KMS-11 (cell line): ENCODE results near the gene IGFLR1.

Source experiments
- H2AFZ ChIP-seq: fragments of 200-600 bp; sonication (generic); 2 replicates; pipeline ENCODE4 v1.6.1; 2016; ENCODE audit warnings: antibody characterized with exemption, mixed run types, low read depth
- H3K27ac ChIP-seq: fragments of 200-600 bp; sonication (generic); 2 replicates; pipeline ENCODE4 v1.6.1; 2016; ENCODE audit warnings: mild to moderate bottlenecking, mixed run types
- H3K27me3 ChIP-seq: fragments of 200-600 bp; sonication (generic); 2 replicates; pipeline ENCODE4 v1.6.1; 2017; ENCODE audit warnings: mild to moderate bottlenecking, low read depth, mixed run types, moderate library complexity; ENCODE audit not compliant: insufficient read depth
- H3K36me3 ChIP-seq: fragments of 200-600 bp; sonication (generic); 2 replicates; pipeline ENCODE4 v1.6.1; 2017; ENCODE audit warnings: mild to moderate bottlenecking, mixed run types; ENCODE audit not compliant: insufficient read depth
- H3K4me1 ChIP-seq: fragments of 200-600 bp; sonication (generic); 2 replicates; pipeline ENCODE4 v1.6.1; 2016; ENCODE audit warnings: mild to moderate bottlenecking, low read depth, mixed run types; ENCODE audit not compliant: poor library complexity, severe bottlenecking
- H3K4me2 ChIP-seq: fragments of 200-600 bp; sonication (generic); 2 replicates; pipeline ENCODE4 v1.7.0; 2016; ENCODE audit warnings: mild to moderate bottlenecking, mixed run types
- H3K4me3 ChIP-seq: fragments of 200-600 bp; sonication (generic); IDR thresholded peaks from 2 replicates; pipeline ENCODE4 v1.6.1; 2017; ENCODE audit warnings: low read depth, low read length, mixed read lengths; ENCODE audit not compliant: insufficient read depth
- H3K79me2 ChIP-seq: fragments of 200-600 bp; sonication (generic); 2 replicates; pipeline ENCODE4 v1.6.1; 2016; ENCODE audit warnings: low read depth, mixed run types; ENCODE audit not compliant: insufficient read depth
- H3K9ac ChIP-seq: fragments of 200-600 bp; sonication (generic); 2 replicates; pipeline ENCODE4 v1.6.1; 2016; ENCODE audit warnings: mild to moderate bottlenecking, mixed run types
- H4K20me1 ChIP-seq: fragments of 200-600 bp; sonication (generic); 2 replicates; pipeline ENCODE4 v1.6.1; 2016; ENCODE audit warnings: mild to moderate bottlenecking, mixed run types; ENCODE audit not compliant: insufficient read depth
- TF ChIP-seq, protein P1 (sequence below): fragments of 200-600 bp; sonication (generic); conservative IDR thresholded peaks from 2 replicates; pipeline ENCODE4 v1.6.1; 2017; ENCODE audit warnings: low read depth, mild to moderate bottlenecking, antibody characterized with exemption, low read length, moderate library complexity, mixed read lengths

The IGFLR1 gene

DNA sequence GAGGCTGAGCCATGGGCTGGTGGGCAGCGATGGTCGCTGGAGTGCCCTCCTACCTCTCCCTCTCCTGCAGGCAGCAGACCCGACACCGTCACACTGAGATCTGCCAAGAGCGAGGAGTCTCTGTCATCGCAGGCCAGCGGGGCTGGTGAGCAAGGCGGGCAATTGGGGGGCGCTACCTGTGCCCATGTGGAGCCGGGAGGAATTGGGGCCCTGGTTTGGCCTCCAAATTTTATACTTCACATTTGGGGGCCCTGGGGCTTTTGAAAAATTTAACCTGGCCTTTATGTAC, 43.0 kb upstream of the IGFLR1 start:
- Histone ChIP-seq H3K27me3 (no peaks in the 10 kb centered on the region), H3K36me3 (no peaks in the 10 kb centered on the region), H3K9ac (no peak overlapping the region), H3K4me3 (no peak overlapping the region), H3K79me2 (no peaks in the 10 kb centered on the region), H3K4me2 (no peak overlapping the region), H2AFZ (no peak overlapping the region), H4K20me1 (no peaks in the 10 kb centered on the region), H3K27ac (no peak overlapping the region), H3K4me1 (no peaks in the 10 kb centered on the region)
- TF ChIP-seq, protein P1, sequence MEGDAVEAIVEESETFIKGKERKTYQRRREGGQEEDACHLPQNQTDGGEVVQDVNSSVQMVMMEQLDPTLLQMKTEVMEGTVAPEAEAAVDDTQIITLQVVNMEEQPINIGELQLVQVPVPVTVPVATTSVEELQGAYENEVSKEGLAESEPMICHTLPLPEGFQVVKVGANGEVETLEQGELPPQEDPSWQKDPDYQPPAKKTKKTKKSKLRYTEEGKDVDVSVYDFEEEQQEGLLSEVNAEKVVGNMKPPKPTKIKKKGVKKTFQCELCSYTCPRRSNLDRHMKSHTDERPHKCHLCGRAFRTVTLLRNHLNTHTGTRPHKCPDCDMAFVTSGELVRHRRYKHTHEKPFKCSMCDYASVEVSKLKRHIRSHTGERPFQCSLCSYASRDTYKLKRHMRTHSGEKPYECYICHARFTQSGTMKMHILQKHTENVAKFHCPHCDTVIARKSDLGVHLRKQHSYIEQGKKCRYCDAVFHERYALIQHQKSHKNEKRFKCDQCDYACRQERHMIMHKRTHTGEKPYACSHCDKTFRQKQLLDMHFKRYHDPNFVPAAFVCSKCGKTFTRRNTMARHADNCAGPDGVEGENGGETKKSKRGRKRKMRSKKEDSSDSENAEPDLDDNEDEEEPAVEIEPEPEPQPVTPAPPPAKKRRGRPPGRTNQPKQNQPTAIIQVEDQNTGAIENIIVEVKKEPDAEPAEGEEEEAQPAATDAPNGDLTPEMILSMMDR: no peak

- Histone ChIP-seq H3K4me2 (no peak overlapping the region), H3K27me3 (no peaks in the 10 kb centered on the region), H3K9ac (no peak overlapping the region), H3K79me2 (no peaks in the 10 kb centered on the region), H2AFZ (no peak overlapping the region), H4K20me1 (no peaks in the 10 kb centered on the region), H3K4me1 (no peaks in the 10 kb centered on the region), H3K4me3 (no peak overlapping the region), H3K36me3 (no peaks in the 10 kb centered on the region), H3K27ac (no peak overlapping the region)
- TF ChIP-seq, protein P1: no peak
Measured at GRCh38 chr19:35784503-35785338, 42.5 kb upstream of the IGFLR1 start.

GRCh38 chr19:35783469-35784434, 41.5 kb upstream of the IGFLR1 start:
- H3K27me3 ChIP-seq: no peaks in the 10 kb centered on the region
- TF ChIP-seq, protein P1: no peak
- no peak overlapping the region for H2AFZ ChIP-seq
- H3K79me2 ChIP-seq: no peaks in the 10 kb centered on the region
- no peak overlapping the region for H3K4me3 ChIP-seq
- no peaks in the 10 kb centered on the region for H4K20me1 ChIP-seq
- no peak overlapping the region for H3K4me2 ChIP-seq
- no peaks in the 10 kb centered on the region for H3K4me1 ChIP-seq
- H3K27ac ChIP-seq: no peak overlapping the region
- no peaks in the 10 kb centered on the region for H3K36me3 ChIP-seq
- H3K9ac ChIP-seq: no peak overlapping the region

GRCh38 chr19:35782589-35782988, 40.3 kb upstream of the IGFLR1 start:
- Histone ChIP-seq H3K36me3 (no peaks in the 10 kb centered on the region), H4K20me1 (no peaks in the 10 kb centered on the region), H3K27me3 (no peaks in the 10 kb centered on the region), H2AFZ (no peak overlapping the region), H3K27ac (no peak overlapping the region), H3K4me2 (no peak overlapping the region), H3K9ac (no peak overlapping the region), H3K4me3 (no peak overlapping the region), H3K79me2 (no peaks in the 10 kb centered on the region), H3K4me1 (no peaks in the 10 kb centered on the region)
- TF ChIP-seq, protein P1: no peak
